GM23248 (cell line): ENCODE data around the gene FDXR. TPM values are rescaled to one million over a fixed set of nuclear protein-coding genes. Genes with fewer than 3 reads are reported as not detected.

Experiments used
- DNase-seq: peaks from one replicate; pipeline ENCODE4 v3.0.0-alpha.2; 2015
- H2AFZ ChIP-seq: fragments of 200-600 bp; sonication (generic); 2 replicates; pipeline ENCODE4 v1.6.1; 2016; ENCODE audit warnings: antibody characterized with exemption
- H3F3A ChIP-seq: fragments of 200-600 bp; sonication (generic); 2 replicates; pipeline ENCODE4 v1.6.1; 2016; ENCODE audit warnings: mild to moderate bottlenecking, antibody characterized with exemption, mixed run types; ENCODE audit not compliant: insufficient read depth
- H3K27ac ChIP-seq: fragments of 200-600 bp; sonication (generic); 2 replicates; pipeline ENCODE4 v1.5.1; 2016; ENCODE audit warnings: mild to moderate bottlenecking
- H3K27me3 ChIP-seq: fragments of 200-600 bp; sonication (generic); replicated peaks from 2 replicates; pipeline ENCODE4 v1.6.1; 2016; ENCODE audit warnings: mild to moderate bottlenecking; ENCODE audit not compliant: insufficient read depth
- H3K36me3 ChIP-seq: fragments of 200-600 bp; sonication (generic); 2 replicates; pipeline ENCODE4 v1.6.1; 2016; ENCODE audit warnings: low read depth, mild to moderate bottlenecking
- H3K4me1 ChIP-seq: fragments of 200-600 bp; sonication (generic); 2 replicates; pipeline ENCODE4 v1.6.1; 2016; ENCODE audit warnings: mild to moderate bottlenecking; ENCODE audit not compliant: insufficient read depth
- H3K4me2 ChIP-seq: fragments of 200-600 bp; sonication (generic); one replicate; pipeline ENCODE4 v1.6.1; 2016; ENCODE audit warnings: mild to moderate bottlenecking; ENCODE audit not compliant: unreplicated experiment
- H3K4me3 ChIP-seq: fragments of 200-600 bp; sonication (generic); 2 replicates; pipeline ENCODE4 v1.5.1; 2016; ENCODE audit warnings: mild to moderate bottlenecking
- H3K79me2 ChIP-seq: fragments of 200-600 bp; sonication (generic); 2 replicates; pipeline ENCODE4 v1.6.1; 2016; ENCODE audit warnings: mild to moderate bottlenecking; ENCODE audit not compliant: insufficient read depth
- H3K9ac ChIP-seq: fragments of 200-600 bp; sonication (generic); 2 replicates; pipeline ENCODE4 v1.6.1; 2016; ENCODE audit warnings: mild to moderate bottlenecking
- H3K9me2 ChIP-seq: fragments of 200-600 bp; sonication (generic); 2 replicates; pipeline ENCODE4 v1.6.1; 2016; ENCODE audit warnings: mixed run types, mild to moderate bottlenecking, moderate library complexity; ENCODE audit not compliant: insufficient read depth
- H3K9me3 ChIP-seq: fragments of 200-600 bp; sonication (generic); one replicate; pipeline ENCODE4 v1.6.1; 2017; ENCODE audit warnings: low read depth
- H4K20me1 ChIP-seq: fragments of 200-600 bp; sonication (generic); 2 replicates; pipeline ENCODE4 v1.6.0; 2016; ENCODE audit not compliant: insufficient read depth
- EZH2 ChIP-seq: fragments of 200-600 bp; sonication (generic); IDR thresholded peaks from 2 replicates; pipeline ENCODE4 v1.6.1; 2018; ENCODE audit warnings: antibody characterized with exemption, mild to moderate bottlenecking; ENCODE audit not compliant: insufficient read depth, poor library complexity, severe bottlenecking
- EZH2phosphoT487 ChIP-seq: fragments of 200-600 bp; sonication (generic); IDR thresholded peaks from 2 replicates; pipeline ENCODE4 v1.6.1; 2018; ENCODE audit warnings: antibody characterized with exemption, moderate library complexity, mild to moderate bottlenecking, low read depth; ENCODE audit not compliant: insufficient read depth
- WGBS, 2 experiments: methylation state at CpG; one replicate each; pipeline ENCODE4 v1.1.6; 2015 to 2017; ENCODE audit warnings: low lambda C conversion rate in 2 of 2, low coverage in 1 of 2; ENCODE audit errors: missing lambda C conversion rate in 2 of 2; 5-methylcytosine and 5-hydroxymethylcytosine counted together
- in situ Hi-C: fragments of 300-500 bp; cut with MboI; formaldehyde crosslinking; loops from 2 replicates; pipeline ENCODE4 v1.15.0; 2020
- polyA plus RNA-seq: library from polyadenylated mRNA; unstranded; fragments of >200 nt; fragmentation: Nextera tagmentation; extraction: Ambion mirVana; gene quantifications from 2 replicates; pipeline ENCODE4 v1.2.1, GENCODE V29; 2016
- total RNA-seq: library from RNA; depleted of rRNA; stranded (reverse); fragments of >200 nt; shearing (Covaris generic); gene quantifications from 2 replicates; pipeline ENCODE4 v1.2.3, GENCODE V29; 2014

FDXR gene
- total and polyA plus RNA-seq, 2 experiments from 2014 or later = 15.3 to 19.0 TPM

GRCh38 chr17:74822939-74823367 is 49.8 kb downstream of the FDXR start:
- H3K9me2 ChIP-seq = no peaks in the 10 kb centered on the region
- H3K27me3 ChIP-seq = no peaks in the 10 kb centered on the region
- H3K4me2 ChIP-seq = no peak overlapping the region
- TF ChIP-seq EZH2 (no peak), EZH2phosphoT487 (no peak)
- in situ Hi-C loops = no loop called here
- no peaks in the 10 kb centered on the region for H4K20me1 ChIP-seq
- H2AFZ ChIP-seq = no peak overlapping the region
- H3F3A ChIP-seq = no peaks in the 10 kb centered on the region
- no peak overlapping the region for H3K27ac ChIP-seq
- no peaks in the 10 kb centered on the region for H3K4me1 ChIP-seq
- H3K79me2 ChIP-seq = no peaks in the 10 kb centered on the region
- H3K9ac ChIP-seq = no peak overlapping the region
- WGBS, 2 experiments = 82 to 83% methylated on average over 12 of the region's 12 CpGs
- no peaks in the 10 kb centered on the region for H3K36me3 ChIP-seq
- no peak overlapping the region for H3K4me3 ChIP-seq
- H3K9me3 ChIP-seq = no peaks in the 10 kb centered on the region
- no peak for DNase-seq

- in situ Hi-C loops = no loop called here
- WGBS, 2 experiments = 87 to 89% methylated on average over 15 of the region's 15 CpGs
Measured at GRCh38 chr17:74822335-74822938, 50.4 kb downstream of the FDXR start.

GRCh38 chr17:74821655-74822334 is 51.0 kb downstream of the FDXR start:
- no peaks in the 10 kb centered on the region for H3K9me3 ChIP-seq
- DNase-seq = no peak
- no peaks in the 10 kb centered on the region for H3F3A ChIP-seq
- H3K9ac ChIP-seq = no peak overlapping the region
- no peak overlapping the region for H3K27ac ChIP-seq
- in situ Hi-C loops = no loop called here
- H3K79me2 ChIP-seq = no peaks in the 10 kb centered on the region
- 87 to 92% methylated on average over 13 of the region's 13 CpGs for WGBS, 2 experiments
- H4K20me1 ChIP-seq = no peaks in the 10 kb centered on the region
- H3K27me3 ChIP-seq = no peaks in the 10 kb centered on the region
- H3K4me3 ChIP-seq = no peak overlapping the region
- no peak for TF ChIP-seq EZH2phosphoT487
- no peak for TF ChIP-seq EZH2
- no peak overlapping the region for H3K4me2 ChIP-seq
- H3K9me2 ChIP-seq = no peaks in the 10 kb centered on the region
- H3K4me1 ChIP-seq = no peaks in the 10 kb centered on the region
- no peak overlapping the region for H2AFZ ChIP-seq
- no peaks in the 10 kb centered on the region for H3K36me3 ChIP-seq

More at GRCh38 chr17:74822335-74822938, 50.4 kb downstream of the FDXR start:
- no peak overlapping the region for H2AFZ ChIP-seq
- H3K9ac ChIP-seq = no peak overlapping the region
- no peaks in the 10 kb centered on the region for H3K36me3 ChIP-seq
- TF ChIP-seq EZH2 (no peak), EZH2phosphoT487 (no peak)
- H3K79me2 ChIP-seq = no peaks in the 10 kb centered on the region
- no peaks in the 10 kb centered on the region for H3K9me3 ChIP-seq
- H3K27ac ChIP-seq = no peak overlapping the region
- no peak overlapping the region for H3K4me3 ChIP-seq
- no peaks in the 10 kb centered on the region for H3K9me2 ChIP-seq
- H3F3A ChIP-seq = no peaks in the 10 kb centered on the region
- H3K4me1 ChIP-seq = no peaks in the 10 kb centered on the region
- DNase-seq = no peak
- no peak overlapping the region for H3K4me2 ChIP-seq
- no peaks in the 10 kb centered on the region for H3K27me3 ChIP-seq
- H4K20me1 ChIP-seq = no peaks in the 10 kb centered on the region

GRCh38 chr17:74819801-74820436 is 52.9 kb downstream of the FDXR start:
- Histone ChIP-seq H2AFZ (no peak overlapping the region), H4K20me1 (no peaks in the 10 kb centered on the region), H3K27me3 (no peaks in the 10 kb centered on the region), H3K4me3 (no peak overlapping the region), H3K9me2 (no peaks in the 10 kb centered on the region), H3K79me2 (no peaks in the 10 kb centered on the region), H3K9me3 (no peaks in the 10 kb centered on the region), H3K9ac (no peak overlapping the region), H3K4me2 (no peak overlapping the region), H3K36me3 (no peaks in the 10 kb centered on the region), H3K27ac (no peak overlapping the region), H3F3A (no peaks in the 10 kb centered on the region), H3K4me1 (no peaks in the 10 kb centered on the region)
- TF ChIP-seq EZH2 (no peak), EZH2phosphoT487 (no peak)
- no peak for DNase-seq
- in situ Hi-C loops = no loop called here
- WGBS, 2 experiments = 92 to 96% methylated on average over 16 of the region's 16 CpGs
